M059J (cell line): ENCODE results near the gene NEMF. TPM values are rescaled to one million over a fixed set of nuclear protein-coding genes. Genes with fewer than 3 reads are reported as not detected.

Source experiments
- DNase-seq: peaks from one replicate; pipeline ENCODE4 v3.0.0-alpha.2; 2012; ENCODE audit warnings: low read depth
- total RNA-seq: library from RNA; depleted of rRNA; stranded (reverse); fragments of >200 nt; shearing (Covaris generic); gene quantifications from 2 replicates; pipeline ENCODE4 v1.2.3, GENCODE V29; 2014

The NEMF gene
- total RNA-seq, 1 experiment from 2014 or later, result 30.6 TPM

DNA sequence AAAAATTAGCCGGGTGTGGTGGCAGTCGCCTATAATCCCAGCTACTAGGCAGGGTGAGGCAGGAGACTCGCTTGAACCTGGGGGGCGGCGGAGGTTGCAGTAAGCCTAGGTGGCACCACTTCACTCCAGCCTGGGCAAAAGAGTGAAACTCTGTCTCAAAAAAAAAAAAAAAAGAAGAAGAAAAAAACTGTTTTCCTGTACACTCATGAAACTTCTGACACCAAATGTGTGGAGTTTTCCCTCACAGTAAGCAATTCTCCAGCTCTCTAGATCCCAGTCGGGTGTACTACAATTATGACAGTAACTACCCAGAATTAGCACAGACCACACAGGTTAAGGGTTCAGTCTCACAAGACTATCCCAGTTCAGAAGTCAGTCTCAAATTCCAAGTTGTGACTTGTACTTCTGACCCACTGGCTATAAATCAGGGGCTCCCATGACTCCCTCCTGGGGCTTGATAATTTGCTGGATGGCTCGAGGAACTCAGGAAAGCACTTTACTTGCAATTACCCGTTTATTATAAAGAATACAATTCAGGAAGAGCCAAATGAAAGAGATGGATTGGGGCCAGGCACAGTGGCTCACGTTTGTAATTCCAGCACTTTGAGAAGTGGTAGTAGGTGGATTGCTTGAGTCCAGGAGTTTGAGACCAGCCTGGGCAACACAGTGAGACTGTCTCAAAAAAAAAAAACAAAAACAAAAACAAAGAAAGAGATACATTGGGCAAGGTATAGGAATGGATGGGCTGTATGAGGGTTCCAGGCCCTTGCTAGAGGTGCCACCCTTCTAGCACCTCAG lies 27.9 kb upstream of the NEMF start:
- DNase-seq, result peak; percentile 80

DNA sequence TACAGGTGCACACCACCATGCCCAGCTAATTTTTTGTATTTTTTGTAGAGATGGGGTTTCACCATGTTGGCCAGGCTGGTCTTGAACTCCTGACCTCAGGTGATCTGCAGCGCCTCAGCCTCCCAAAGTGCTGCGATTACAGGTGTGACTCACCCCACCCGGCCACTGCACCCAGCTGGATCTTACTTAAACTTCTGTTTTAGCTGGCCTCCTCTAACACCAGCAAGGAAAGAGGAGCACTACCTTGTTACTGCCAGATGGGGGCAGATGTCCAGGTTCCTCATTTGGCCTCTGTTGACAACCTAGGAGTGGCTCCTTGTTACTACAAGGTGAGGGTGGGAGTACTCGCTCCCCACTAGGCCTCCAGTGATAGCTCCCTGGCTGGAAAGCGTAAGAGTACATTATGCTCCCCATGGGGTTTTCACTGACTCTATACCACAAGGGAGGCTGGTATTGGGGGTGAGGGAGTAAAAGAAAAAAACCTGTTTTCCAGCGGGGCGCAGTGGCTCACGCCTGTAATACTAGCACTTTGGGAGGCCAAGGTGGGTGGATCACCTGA lies 27.1 kb upstream of the NEMF start:
- DNase-seq, result peak; percentile 69

DNA sequence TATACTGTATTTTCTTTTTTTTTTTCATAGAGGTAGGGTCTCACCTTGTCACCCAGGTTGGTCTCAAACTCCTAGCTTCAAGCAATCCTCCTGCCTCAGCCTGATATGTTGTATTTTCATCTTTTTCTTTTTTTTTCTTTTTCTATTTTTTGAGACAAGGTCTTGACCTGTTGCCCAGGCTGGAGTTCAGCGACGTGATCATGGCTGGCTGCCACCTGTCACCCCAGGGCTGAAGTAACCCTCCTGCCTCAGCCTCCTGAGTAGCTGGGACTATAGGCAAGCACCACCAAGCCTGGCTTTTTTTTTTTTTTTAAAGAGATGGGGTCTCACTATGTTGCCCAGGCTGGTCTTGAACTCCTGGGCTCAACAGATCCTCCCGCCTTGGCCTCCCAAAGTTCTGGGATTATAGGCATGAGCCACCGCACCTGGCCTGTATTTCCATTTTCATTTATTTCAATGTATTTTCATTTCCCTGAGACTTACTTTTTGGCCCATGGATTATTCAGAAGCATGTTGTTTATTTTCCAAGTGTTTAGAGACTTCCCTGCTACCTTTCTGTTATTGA lies 24.1 kb upstream of the NEMF start:
- DNase-seq, result no peak

DNA sequence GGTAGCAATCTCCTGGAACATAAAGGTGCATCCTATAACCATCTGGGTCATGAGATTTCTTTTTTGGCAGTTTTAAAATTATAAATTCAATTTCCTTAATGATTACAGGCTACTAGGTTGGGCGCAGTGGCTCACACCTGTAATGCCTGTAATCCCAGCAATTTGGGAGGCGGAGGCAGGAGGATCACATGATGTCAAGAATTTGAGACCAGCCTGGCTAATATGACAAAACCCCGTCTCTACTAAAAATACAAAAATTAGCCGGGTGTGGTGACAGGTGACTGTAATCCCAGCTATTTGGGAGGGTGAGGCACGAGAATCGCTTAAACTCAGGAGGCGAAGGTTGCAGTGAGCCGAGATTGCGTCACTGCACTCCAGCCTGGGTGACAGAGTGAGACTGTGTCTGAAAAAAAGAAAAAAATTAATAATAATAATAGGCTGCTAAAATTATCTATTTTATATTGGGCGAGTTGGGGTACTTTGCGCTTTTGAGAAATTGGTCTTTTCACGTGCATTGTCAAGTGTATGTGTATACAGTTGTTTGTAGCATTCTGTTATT lies 23.1 kb upstream of the NEMF start:
- no peak for DNase-seq

DNA sequence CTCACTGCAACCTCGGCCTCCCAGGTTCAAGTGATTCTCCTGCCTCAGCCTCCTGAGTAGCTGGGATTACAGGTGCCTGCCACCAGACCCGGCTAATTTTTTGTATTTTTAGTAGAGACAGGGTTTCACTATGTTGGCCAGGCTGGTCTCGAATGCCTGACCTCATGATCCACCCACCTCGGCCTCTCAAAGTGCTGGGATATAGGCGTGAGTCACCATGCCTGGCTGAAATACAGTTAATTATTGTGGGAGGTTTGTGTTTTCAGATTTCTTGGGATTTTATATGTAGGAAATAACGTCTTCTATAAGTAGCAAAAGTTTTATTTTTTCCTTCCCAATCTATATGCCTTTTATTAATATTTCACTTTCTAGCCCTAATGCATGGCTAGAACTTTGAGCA lies 21.0 kb upstream of the NEMF start:
- DNase-seq, result peak; percentile 51

DNA sequence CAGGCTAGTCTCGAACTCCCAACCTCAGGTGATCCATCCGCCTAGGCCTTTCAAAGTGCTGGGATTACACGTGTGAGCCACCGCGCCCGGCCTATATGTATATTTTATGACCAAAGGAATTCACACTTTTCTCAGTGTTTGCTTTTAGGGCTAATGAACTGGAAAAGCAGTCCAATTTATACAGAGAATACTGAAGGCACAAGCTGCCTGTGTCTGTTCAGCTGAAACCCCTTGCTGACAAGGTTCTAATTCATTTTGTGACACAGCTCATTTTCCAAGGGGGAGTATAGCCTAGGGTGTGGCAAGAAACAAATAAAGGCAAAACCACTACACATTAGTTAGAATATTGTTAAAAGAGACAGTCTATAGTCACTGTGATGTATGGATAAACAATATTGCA lies 18.3 kb upstream of the NEMF start:
- no peak for DNase-seq

DNA sequence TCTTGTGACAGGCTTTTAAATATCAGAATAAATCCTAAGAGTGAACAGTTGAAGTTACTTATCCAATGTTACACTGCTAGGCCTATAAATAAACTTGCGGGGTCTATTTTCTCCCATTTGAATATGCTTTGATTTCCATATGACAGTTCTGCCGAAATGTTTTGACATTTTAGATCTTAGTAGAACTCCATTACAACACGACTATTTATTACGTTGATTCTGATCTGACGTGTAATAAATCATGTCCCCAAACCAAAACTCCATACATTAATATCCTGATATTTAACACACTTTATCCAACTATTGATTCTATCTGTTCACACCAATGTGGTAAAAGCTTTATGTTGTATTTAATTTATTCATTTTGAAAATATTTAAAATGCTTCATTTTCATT lies 16.1 kb upstream of the NEMF start:
- DNase-seq, result no peak

DNA sequence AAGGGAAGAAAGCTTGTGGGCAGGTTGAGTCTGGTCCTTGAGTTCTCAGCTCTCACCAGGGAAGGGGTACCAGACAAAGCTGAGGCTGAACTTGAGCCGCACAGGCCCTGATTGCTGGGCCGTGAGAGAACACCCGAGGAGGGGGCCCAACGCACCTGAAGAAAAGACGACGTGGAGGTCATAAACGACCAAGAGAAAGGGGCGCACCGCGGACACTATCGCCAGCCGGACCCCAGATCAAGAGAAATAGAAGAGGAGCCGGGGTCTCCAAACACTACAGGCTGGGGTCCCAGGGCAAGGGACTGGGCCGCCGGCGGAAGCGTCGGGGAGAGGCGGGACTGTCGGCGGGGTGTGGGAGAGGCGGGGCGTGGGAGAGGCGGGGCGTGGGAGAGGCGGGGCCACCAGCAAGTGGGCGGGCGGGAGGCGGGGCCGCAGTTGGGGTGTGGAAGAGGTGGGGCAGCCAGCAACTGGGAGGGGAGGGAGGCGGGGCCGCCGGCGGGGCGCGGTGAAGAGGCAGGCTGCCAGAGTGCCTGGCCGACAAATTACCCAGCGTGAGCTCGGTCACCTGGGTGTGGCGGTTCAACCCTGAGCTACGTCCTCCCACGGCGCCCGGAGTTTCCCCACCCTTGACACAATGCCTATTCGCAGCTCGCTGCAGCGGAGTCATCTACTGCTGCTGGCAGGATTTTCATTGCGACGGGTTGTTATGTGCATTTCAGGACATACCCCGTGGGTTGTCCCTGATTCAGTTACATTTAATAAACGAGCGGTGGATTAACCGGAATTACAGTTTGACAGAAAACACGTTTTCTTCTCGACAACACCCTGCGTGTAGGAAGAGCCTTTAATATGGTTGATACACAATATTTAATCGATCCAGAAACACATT lies 15.5 kb upstream of the NEMF start:
- DNase-seq, result peak; percentile 91

DNA sequence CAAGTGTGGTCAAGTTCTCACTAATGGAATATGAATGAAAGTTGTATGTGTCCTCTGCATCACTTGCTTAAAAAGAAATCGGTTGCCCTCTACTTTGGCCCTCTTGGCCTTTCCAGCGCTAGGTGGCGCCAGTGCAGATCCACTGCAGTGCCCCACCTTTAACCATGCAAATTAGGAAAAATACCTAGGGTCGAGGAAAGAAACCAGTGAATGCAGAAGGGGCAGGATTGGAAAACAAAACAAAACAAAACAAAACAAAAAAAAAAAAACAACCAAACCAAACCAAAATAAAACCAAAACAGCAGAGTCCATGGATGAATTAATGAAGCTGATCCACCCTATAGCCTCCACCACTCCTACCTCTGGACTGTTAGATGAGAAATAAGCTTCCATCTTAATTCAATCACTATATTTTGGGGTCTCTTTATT lies 12.9 kb upstream of the NEMF start:
- peak; percentile 62 for DNase-seq

DNA sequence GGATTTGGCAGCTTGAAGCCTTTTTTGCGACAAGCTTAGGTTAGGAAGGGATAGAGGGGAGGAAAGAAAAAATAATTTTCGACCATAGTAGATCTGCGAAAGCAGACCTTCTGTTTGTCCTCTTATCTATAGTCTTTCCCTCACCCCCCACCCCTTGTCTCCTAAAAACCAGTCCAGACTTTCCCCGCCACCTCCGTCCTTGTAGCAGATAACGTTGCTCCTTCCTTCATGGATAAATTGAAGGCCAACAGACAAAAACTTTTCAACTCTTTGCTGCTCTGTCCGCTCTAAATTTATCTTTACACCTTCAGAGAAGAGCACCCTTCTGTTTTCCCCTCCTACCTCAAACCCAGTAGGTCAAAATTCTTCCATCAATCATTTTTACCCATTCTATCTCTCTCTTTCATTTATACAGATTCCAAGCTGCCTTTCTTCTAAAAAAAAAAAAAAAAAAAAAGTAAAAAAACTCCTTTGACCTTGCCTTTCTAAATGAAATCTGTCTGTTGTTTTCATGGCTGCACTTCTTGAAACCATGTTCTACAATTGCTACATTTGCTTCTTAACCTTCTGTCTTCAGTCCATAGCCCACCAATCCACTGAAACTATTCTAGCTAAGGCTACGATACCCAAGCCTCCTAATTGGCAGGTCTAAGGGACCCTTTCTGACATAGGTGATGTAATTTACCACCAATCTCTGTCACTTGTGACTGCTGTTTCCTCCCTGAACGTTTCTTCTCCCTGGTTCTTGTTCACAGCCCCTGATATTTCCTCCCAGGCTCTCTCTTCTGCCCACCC lies 11.1 kb upstream of the NEMF start:
- DNase-seq, result no peak

DNA sequence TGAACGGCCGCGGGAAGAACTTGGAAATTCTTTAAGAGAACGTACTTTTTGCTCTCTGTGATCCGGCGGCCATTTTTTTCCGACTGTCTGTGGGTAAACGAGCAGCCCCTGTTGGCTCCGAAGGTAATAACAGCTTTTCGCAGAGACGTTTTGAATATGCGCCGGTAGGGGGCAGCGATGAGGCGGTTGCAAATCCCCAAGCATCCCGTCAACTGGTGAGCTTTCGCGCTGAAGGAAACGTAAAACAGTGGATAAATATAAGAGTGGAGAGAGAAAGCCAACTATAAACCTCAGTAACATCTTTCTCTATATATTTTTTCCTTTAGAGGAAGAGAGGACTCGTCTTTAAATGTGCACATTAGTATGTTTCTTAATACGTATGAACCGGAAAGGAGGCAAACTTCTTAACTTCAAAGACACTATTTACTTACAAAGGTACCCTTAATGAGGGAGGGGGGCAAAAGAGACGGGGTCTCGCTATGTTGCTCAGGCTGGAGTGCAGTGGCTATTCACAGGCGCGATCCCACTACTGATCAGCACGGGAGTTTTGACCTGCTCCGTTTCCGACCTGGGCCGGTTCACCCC lies 9.6 kb upstream of the NEMF start:
- DNase-seq, result peak; percentile 83

DNA sequence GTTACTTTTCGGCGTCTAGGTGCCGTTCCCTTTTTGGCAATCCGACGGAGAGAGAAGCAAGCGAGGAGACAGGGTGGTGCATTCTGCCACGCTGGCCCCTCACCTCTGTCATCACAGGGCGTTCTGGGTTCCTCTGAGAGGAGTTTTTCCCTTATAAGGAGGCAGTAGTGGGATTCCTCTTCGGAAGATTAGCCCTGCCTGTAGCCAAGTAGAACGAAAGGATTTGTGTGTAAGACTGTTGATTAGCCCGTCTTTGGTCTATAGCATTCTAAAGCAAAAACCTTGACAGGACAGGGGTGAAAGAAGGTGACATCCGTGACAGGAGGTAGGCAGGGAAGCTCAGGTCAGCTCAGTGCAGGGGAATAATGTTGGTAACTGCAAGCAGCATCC lies 9.1 kb upstream of the NEMF start:
- peak; percentile 82 for DNase-seq

DNA sequence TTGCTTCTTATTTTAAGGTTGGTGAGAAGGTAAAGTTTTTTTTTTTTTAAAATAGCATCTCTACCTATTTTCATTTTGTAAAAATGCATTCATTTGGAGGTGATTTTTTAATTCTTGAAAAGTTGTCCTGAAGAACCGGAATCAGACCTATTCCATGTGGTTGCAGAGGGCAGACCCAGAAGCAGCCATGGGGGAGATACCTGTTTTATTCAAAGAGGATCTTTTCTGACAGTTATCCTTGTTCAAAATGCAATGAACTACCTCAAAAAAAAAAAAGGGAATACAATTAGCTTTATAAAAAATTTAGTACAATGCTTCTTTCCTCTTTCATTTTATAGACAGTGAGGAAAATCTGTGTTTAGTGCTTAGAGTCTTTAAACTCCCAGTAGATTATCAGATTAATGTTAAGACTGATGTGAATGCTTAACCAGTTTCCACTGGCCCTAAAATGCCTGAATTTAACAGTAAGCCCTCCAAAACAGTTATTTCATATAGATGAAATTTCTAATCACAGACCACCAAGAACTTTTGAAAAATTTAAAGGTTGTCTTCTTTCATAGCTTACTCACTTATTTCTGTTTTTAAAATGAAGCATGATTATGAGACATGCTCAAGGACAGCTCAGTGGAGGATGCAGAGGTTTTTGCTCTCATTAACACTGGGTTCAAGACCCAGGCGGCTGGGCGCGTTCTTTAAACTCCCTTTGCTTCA lies 8.6 kb upstream of the NEMF start:
- no peak for DNase-seq

DNA sequence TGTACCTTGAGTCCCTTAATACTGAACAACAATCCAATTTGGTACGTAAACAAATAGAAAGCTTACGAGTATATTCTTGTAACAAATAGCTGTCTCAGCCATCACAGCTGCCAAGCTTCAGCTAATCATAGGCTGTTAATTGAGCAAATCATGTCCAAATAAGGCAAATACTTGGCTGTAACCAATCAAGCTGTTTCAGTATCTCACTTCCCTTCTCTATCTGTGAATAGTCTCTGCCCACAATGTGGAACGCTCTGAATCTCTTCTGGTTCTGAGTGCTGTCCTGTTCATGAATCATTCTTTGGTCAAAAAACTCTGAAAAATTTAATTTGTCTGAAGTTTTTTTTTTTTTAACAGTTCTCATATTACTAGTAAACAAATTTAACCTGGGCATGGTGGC lies 5.8 kb upstream of the NEMF start:
- no peak for DNase-seq

DNA sequence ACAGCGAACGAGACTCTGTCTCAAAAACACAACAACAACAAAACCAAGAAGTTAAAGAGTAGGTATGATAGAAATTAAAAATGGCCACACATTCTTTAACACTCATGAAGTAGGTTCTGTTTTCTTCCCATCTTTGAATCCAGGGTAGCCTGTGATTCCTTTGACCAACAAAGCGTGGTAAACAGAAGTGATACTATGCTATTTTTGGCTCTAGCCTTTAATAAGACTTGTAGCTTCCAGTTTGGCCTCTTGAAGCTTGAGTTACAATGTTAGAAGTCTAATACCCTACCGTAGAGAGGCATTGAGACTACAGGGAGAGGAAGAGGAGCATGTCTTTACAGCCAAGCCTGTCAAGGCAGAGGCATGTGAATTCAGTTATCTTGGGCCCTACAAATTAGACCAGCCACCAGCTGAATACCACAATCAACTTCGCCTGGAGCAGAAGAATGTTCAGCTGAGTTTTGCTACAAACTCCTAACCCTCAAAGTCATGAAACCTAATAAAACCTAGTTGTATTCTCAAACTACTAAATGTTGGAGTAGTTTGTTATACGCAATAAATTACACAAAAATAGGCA lies 4.9 kb upstream of the NEMF start:
- no peak for DNase-seq

DNA sequence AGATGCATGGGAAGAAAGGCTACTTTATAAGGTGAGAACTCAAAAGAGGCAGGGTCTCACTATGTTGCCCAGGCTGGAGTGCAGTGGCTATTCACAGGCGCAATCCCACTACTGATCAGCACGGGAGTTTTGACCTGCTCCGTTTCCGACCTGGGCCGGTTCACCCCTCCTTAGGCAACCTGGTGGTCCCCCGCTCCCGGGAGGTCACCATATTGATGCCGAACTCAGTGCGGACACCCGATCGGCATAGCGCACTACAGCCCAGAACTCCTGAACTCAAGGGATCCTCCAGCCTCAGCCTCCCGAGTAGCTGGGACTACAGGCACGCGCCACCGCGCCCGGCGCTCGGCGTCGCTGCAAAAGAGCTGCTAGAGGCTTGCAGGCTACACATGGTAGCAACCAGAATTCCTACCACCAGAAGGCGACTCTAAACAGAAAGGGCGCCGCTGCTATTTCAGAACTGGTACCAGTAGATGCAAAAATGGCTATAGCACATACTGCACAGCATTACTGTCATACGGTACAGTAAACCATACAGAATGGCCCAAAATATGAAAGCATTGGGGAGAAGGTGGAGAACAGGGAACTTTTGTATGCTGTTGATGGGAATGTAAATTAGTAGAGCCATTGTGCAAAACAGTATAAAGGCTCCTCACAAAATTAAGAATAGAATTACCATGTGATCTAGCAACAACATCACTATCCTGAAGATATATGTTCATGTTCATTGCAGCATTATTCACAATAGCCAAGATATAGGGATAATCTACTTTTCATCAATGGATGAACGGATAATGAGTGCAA lies 1.2 kb upstream of the NEMF start:
- peak; percentile 76 for DNase-seq

DNA sequence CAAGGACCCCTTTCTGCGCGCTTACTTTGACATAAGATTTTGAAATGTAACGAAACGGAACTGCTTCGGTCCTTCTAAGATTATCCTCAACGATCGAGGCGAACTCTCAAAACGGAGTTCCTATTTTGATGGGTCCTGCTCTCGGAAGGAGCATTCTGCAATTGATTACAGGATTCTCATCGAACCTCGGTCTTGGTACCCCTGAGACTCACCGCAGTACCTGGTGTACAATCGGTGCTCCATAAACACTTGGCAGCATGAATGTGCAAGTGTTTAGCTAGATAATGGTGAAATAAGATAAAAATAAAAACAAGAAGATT lies 530 bp upstream of the NEMF start:
- DNase-seq, result no peak

DNA sequence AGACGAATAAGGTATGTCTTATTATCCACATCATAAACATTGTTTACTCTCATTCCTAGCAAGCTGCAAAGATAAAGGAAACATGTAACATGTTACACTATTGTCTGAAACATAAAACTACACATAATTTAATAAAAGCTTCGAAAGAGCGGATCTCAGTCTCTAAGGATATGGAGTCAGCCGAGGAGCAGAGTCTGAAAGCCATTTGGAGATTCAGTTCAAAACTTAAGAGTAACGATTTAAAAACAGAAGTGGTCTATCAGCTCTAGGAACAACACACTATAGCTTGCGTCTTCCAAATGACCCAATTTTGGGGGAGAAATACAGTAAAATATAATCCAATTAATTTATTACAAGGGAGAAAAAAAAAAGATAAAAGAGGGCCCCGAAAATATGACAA lies 775 bp downstream of the NEMF start:
- peak; percentile 9 for DNase-seq

DNA sequence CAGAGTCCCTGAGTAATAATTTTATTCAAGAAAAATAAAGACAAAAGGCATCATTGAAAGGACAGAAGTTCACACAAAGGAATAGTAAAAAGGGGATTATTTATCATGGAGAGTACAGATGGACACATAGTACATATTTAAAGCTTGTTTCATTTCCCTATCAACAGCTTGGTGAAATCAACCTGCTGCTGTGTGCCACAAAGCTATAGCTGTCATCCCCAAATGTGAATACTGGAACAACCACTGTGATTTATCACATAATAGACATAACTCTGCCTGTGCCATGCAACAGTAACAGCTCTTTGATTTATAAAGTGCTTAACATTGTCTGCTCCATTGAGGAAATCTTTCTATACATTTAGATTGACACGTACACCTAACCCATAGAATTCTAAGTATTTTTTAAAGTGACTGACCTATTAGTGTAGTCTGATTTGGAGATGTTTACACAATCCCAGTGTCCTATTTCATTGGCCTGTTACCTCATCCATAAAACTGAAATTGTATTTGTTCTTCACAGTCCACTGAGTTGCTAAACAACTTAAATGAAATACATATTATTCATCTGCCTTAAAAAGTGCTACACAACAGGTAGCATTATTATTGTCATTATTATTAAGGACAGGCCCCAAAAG lies 3.3 kb downstream of the NEMF start:
- no peak for DNase-seq
